Psoas muscle (tissue), 8 donors: ENCODE measurements around the gene TBX18. TPM values are rescaled to one million over a fixed set of nuclear protein-coding genes. Genes with fewer than 3 reads are reported as not detected.

Experiments used
- ATAC-seq, 4 donors: fragments of 200-7000 bp; cut with Tn5 transposase; one replicate each; pipeline ENCODE4 v1.9.1; 2020; ENCODE audit warnings: moderate library complexity in 3 of 4, mild to moderate bottlenecking in 2 of 4
- DNase-seq, 2 donors: peaks; one replicate each; pipeline ENCODE4 v3.0.0-alpha.2; 2020
- H3K27ac ChIP-seq: fragments of 200-600 bp; one replicate; pipeline ENCODE4 v1.8.0; 2022
- H3K27me3 ChIP-seq, 3 donors: fragments of 200-600 bp in 1 of 3; one replicate each; pipeline versions ENCODE4 v1.6.1 to v1.8.0; 2013 to 2022; ENCODE audit warnings: low read length in 2 of 3, mild to moderate bottlenecking in 2 of 3, moderate library complexity in 1 of 3; ENCODE audit not compliant: insufficient read depth in 3 of 3
- H3K36me3 ChIP-seq, 2 donors: fragments of 200-600 bp in 1 of 2; one replicate each; pipeline versions ENCODE4 v1.6.1 to v1.8.0; 2013 to 2022; ENCODE audit warnings: low read depth in 1 of 2, mild to moderate bottlenecking in 1 of 2, moderate library complexity in 1 of 2; ENCODE audit not compliant: insufficient read depth in 1 of 2
- H3K4me1 ChIP-seq: fragments of 200-600 bp; one replicate; pipeline ENCODE4 v1.8.0; 2022
- H3K4me3 ChIP-seq: fragments of 200-600 bp; one replicate; pipeline ENCODE4 v1.8.0; 2022; ENCODE audit warnings: mild to moderate bottlenecking
- H3K9me3 ChIP-seq: fragments of 200-600 bp; one replicate; pipeline ENCODE4 v1.8.0; 2022
- WGBS, 3 donors: extraction: QIAGEN DNeasy Blood & Tissue Kit; methylation state at CpG; one replicate each; pipeline versions ENCODE4 v1.1.6 to v1.1.7; 2013; 5-methylcytosine and 5-hydroxymethylcytosine counted together
- intact Hi-C, 2 donors: fragments of 100-400 bp; cut with DNase I; formaldehyde crosslinking; loops; one replicate each; pipeline versions ENCODE4 v1.11.0 to v1.14.2; 2022
- polyA plus RNA-seq, 3 donors: library from polyadenylated mRNA; stranded (reverse); fragments of 200-250 nt; gene quantifications; one replicate each; pipeline ENCODE4 v1.2.3, GENCODE V29; 2013
- total RNA-seq, 4 donors: library from RNA; stranded (reverse); fragmentation: NEBNext Ultra II Directional in 2 of 4; extraction: Animal tissue kit (Norgen Biotek cat#: 25700) in 2 of 4; gene quantifications; one replicate each; pipeline versions ENCODE4 v1.2.1 to v1.2.4, GENCODE V29; 2021 to 2023
- TF ChIP-seq, protein P1 (sequence below): fragments of 200-600 bp; IDR thresholded peaks from one replicate; pipeline ENCODE4 v1.8.0; 2022; ENCODE audit warnings: antibody characterized with exemption
- donor health status: healthy with polysubstance abuse.
- donor health status: DM: no; HTN: no; CAD: no; lungs with moderate emphysema.
- donor health status: Bipolar disorder and iron deficiency.
- donor health status: healthy.
- donor health status: DM: yes; HTN: yes; CAD: no.
- donor health status: DM: no; HTN: no; CAD: no.
- donor health status: DM: no; HTN: no; CAD: no.
- donor health status: DM: yes; HTN: yes; CAD: no.

TBX18 gene
- total and polyA plus RNA-seq, 7 donors = 0.24 to 1.0 (median 0.55) TPM

DNA sequence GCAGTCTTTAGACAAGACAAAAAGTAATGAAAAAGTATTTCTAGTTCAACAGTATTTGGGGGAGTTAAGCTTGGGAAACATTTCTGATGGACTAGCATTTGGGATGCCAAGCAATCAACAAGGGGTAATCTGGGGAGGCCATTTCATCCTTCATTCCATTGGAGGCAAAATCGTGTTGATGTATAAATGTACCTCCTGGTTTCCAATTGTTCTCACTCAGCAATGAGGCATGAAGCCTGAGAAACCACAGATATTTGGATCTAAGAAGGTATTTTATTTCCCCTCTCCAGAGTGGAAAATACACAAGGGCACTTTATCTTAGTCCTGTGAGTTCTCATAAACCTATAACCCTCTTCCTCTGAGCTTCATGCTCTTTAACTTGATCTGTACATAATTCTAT, 68.2 kb downstream of the TBX18 start:
- 40 to 62% (median 48%) methylated on average over 1 of the region's 1 CpG for WGBS, 3 donors
- DNase-seq = no peak

DNA sequence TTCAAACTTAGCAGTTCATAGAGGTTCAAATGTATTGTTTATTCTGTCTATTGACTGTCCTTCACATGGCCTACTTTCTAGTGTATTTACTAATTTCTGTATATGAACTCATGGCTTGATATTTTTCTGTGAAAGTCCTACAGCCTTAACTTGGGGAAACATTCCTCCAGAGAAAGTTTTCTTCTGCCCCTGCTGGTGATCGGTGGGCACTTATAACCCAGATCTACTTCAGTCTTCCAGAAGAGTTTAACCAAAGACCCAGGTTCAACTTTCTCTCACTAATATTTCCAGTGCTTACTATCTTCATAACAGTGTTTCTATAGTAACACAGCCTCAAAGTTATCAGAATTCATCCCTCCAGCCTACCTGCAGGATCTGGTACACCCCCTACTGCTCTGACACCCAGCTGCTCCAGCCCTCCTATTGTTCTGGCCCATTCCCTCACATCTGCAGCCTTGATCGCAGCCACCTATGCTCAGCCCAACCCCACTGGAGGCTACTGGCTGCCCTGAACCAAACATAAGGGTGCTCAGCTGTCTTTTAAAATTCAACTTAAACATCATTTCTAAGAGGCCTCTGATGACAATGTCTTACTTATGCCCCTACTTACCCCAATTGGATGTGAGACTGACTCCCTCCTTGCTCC, 72.3 kb downstream of the TBX18 start:
- Histone ChIP-seq H3K27me3 (peaks cover 0 to 4% (median 2%) of the 10 kb centered on the region in 3 donors), H3K4me3 (no peak overlapping the region), H3K4me1 (no peaks in the 10 kb centered on the region), H3K9me3 (peaks cover 3% of the 10 kb centered on the region), H3K27ac (no peak overlapping the region), H3K36me3 (no peaks in the 10 kb centered on the region)
- intact Hi-C loops = no loop called here
- TF ChIP-seq, protein P1, sequence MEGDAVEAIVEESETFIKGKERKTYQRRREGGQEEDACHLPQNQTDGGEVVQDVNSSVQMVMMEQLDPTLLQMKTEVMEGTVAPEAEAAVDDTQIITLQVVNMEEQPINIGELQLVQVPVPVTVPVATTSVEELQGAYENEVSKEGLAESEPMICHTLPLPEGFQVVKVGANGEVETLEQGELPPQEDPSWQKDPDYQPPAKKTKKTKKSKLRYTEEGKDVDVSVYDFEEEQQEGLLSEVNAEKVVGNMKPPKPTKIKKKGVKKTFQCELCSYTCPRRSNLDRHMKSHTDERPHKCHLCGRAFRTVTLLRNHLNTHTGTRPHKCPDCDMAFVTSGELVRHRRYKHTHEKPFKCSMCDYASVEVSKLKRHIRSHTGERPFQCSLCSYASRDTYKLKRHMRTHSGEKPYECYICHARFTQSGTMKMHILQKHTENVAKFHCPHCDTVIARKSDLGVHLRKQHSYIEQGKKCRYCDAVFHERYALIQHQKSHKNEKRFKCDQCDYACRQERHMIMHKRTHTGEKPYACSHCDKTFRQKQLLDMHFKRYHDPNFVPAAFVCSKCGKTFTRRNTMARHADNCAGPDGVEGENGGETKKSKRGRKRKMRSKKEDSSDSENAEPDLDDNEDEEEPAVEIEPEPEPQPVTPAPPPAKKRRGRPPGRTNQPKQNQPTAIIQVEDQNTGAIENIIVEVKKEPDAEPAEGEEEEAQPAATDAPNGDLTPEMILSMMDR = no peak
- DNase-seq = no peak
- no peak for ATAC-seq
- 91 to 96% (median 96%) methylated on average over 2 of the region's 2 CpGs for WGBS, 3 donors

More for the DNA sequence above, 68.2 kb downstream of the TBX18 start:
- Histone ChIP-seq H3K4me1 (no peaks in the 10 kb centered on the region), H3K9me3 (no peaks in the 10 kb centered on the region), H3K27me3 (peaks cover 0 to 4% (median 2%) of the 10 kb centered on the region in 3 donors), H3K27ac (no peak overlapping the region), H3K4me3 (no peak overlapping the region), H3K36me3 (no peaks in the 10 kb centered on the region)
- intact Hi-C loops = no loop called here
- no peak for ATAC-seq
- TF ChIP-seq, protein P1 = no peak

DNA sequence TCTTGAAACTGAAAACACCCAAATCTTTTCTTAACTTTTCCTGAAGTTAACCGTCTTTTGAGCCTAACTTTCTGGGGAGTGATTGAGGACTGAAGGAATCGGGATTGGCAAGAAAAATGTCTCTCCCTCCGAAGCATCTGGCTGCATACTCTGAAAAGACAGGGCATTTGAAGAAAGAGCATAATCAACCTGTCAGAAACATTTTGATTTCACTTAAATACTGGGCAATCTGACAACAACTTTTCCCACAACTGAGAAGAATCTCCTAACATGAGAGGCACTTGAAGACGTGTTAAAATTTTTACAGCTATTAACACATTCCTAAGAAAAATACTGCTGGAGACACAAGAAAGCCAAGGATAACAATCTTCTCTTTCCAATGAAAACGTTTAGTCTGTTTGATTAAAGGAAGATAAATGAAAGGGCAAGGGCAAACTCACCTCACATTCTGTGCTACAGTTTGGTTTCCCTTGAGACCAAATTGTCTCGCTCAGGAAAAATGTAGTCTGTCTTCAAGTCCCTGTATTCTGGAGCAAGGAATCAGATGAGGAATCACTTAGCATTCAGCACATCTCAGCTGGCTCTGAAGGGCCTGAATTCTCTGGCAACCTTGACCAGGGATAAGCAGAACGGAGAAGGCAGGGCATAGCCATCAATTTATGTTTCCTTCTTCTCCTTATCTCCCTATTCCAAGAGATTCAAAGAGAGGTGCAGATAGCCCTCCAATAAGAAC, 76.1 kb downstream of the TBX18 start:
- Histone ChIP-seq H3K4me3 (no peak overlapping the region), H3K9me3 (peaks cover 10% of the 10 kb centered on the region), H3K27me3 (no peaks in the 10 kb centered on the region), H3K27ac (no peak overlapping the region), H3K36me3 (no peaks in the 10 kb centered on the region), H3K4me1 (no peaks in the 10 kb centered on the region)
- ATAC-seq (no peak), DNase-seq (no peak)
- TF ChIP-seq, protein P1 = no peak
- 41 to 53% (median 42%) methylated on average over 7 of the region's 7 CpGs for WGBS, 3 donors
- intact Hi-C loops = no loop called here

DNA sequence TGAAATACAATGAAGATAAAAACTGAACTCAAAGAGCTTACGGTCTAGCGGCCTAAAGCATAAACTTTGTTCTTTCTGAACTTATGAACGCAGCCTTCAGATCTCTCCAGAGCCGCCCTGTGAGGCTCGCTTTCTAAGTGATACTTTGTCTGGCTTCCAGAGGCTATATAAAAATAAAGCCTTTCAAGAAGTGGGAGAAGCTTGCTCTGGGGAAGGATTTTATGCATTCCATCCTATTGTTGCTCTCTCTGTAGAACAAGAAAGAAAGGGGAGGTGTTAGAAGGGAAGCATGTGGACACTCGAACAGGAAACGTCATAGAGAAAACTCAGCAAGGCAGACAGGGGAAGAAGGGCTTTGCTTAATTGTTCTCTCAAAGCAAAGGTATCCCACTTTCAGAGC, 77.0 kb downstream of the TBX18 start:
- Histone ChIP-seq H3K27ac (no peak overlapping the region), H3K27me3 (no peaks in the 10 kb centered on the region), H3K4me1 (no peaks in the 10 kb centered on the region), H3K4me3 (no peak overlapping the region), H3K36me3 (no peaks in the 10 kb centered on the region), H3K9me3 (peaks cover 10% of the 10 kb centered on the region)
- ATAC-seq (no peak), DNase-seq (no peak)
- intact Hi-C loops = no loop called here
- WGBS, 3 donors = 53 to 64% (median 59%) methylated on average over 7 of the region's 7 CpGs
- TF ChIP-seq, protein P1 = no peak
